Adipose tissue (tissue), 3 donors: ENCODE data around the gene CDH7. TPM values are rescaled to one million over a fixed set of nuclear protein-coding genes. Genes with fewer than 3 reads are reported as not detected.

Experiments used
- H3K27ac ChIP-seq: one replicate; pipeline ENCODE4 v1.5.1; 2013; ENCODE audit warnings: low read depth, low read length
- WGBS, 3 donors: extraction: QIAGEN DNeasy Blood & Tissue Kit; methylation state at CpG; one replicate each; pipeline ENCODE4 v1.1.7; 2013; 5-methylcytosine and 5-hydroxymethylcytosine counted together
- polyA plus RNA-seq, 3 donors: library from polyadenylated mRNA; stranded (reverse); fragments of 200-250 nt; gene quantifications; one replicate each; pipeline ENCODE4 v1.2.3, GENCODE V29; 2013
- donor health status: healthy with polysubstance abuse.
- donor health status: Bipolar disorder and iron deficiency.
- donor health status: healthy.

Gene CDH7
- polyA plus RNA-seq, 3 donors, result not detected

DNA sequence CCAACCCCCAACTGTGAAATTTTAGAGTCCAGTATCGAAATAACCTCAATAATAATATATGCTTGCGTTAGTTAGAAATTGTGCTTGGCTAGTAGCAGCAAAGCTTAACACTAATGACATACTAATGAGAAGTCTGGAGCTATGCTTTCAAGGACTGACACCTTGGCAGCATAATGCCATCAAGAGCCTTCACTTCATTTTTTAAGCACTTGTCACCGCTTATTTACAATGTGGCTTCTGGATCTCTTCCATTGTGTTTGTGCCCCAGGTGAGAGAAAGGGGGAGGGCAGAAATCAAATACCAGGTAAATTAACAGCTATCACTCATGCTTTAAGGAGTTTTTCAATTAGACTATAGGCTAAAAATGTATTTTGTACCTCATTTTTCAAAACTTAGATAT lies 101.5 kb downstream of the CDH7 start:
- 73 to 95% (median 92%) methylated on average over 3 of the region's 3 CpGs for WGBS, 3 donors
- H3K27ac ChIP-seq, result no peak overlapping the region

DNA sequence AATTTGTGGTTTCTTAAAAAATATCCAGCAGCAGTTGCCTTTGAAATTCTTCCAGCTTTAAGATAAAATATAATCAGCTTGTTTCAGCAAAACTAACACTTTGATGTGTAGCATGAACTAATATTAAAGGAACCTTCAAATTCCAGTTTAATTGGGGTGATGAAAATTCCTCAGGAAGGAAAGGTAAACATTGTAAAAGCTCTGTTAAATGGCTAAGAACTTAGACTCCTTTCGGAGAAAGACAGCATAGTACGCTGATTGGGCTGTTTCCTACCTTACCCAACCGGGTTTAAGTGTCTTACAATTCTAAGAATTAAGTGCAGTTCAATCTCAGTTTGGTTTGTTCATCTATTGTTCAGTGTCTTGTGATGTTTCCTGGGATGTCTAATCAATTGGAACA lies 108.3 kb downstream of the CDH7 start:
- H3K27ac ChIP-seq, result no peak overlapping the region
- 30 to 69% (median 51%) methylated on average over 3 of the region's 3 CpGs for WGBS, 3 donors

DNA sequence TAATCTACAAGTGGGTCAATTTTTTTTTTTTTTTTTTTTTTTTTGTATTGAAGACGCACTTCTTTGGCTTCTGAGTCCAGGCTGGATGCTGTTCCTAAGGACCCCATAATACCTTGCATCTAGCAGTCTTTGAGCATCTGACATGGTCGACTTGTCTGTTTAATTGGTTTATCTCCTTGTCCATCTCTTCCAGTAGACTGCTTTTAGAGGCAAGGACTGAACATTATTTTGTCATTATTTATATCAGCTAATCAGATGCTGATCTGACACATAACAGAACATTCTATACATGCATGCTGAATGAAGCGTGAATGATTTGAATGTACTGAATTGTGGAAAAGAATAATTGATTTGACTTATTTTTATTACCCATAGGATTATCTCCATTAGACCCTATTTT lies 118.7 kb downstream of the CDH7 start:
- 19 to 63% (median 59%) methylated on average over 3 of the region's 3 CpGs for WGBS, 3 donors
- no peak overlapping the region for H3K27ac ChIP-seq

DNA sequence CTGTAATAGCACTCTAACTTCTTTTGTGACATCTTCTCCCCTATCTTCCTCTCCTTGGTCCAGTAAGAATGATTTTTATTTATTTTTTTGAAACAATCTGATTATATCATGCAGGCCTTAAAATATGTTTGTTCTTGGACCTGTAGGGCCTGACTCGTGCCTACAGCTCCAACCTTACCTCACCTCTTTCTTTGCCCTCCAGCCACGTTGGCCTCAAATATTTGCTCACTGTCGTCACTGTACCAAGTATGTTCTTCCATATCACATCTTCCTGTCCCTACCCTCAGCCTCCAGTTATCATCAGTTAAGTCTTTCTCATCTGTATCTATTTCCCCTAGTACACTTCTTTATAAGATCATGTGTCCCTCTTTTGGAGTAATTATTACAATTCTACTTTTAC lies 125.5 kb downstream of the CDH7 start:
- WGBS, 3 donors, result 35 to 79% (median 67%) methylated on average over 3 of the region's 3 CpGs
- H3K27ac ChIP-seq, result no peak overlapping the region

DNA sequence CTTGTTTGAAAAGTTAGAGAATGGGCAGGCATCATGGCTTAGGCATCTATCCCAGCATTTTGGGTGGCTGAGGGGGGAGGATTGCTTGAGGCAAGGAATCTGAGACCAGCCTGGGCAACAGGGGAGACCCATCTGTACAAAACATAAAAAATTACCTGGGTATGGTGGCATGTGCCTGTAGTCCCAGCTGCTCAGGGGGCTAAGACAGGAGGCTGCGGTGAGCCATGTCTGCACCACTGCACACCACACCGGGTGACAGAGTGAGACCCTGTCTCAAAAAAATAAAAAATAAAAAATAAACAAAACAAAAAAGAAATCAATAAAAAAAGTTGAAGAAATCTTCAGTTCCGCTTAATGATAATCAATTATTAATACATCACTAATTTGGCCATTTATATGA lies 146.5 kb downstream of the CDH7 start:
- no peak overlapping the region for H3K27ac ChIP-seq
- 89 to 96% (median 95%) methylated on average over 3 of the region's 3 CpGs for WGBS, 3 donors

GRCh38 chr18:65901522-65901921 lies 150.7 kb downstream of the CDH7 start:
- H3K27ac ChIP-seq, result no peak overlapping the region
- 71 to 77% (median 76%) methylated on average over 1 of the region's 1 CpG for WGBS, 3 donors

DNA sequence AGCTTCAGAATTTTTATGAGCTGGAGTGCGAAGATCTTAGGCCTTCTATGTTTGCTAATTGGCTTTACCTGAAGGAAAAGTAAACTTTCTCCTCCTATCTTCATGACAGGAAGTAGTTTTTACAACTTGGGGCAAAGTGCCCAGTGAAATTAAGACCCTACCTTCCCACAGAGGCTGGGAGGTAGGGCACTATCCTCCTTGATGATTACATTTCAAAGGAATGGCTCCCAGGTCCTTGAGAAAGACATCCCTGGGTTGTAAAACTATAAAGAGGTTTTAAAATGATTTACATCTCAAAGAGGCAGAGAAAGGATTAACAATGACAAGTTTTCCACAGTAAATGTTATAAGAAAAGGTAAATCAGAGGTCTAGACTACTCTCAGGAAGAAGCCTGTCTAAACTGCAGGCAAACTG lies 155.8 kb downstream of the CDH7 start:
- WGBS, 3 donors, result 41 to 92% (median 92%) methylated on average over 1 of the region's 1 CpG
- no peak overlapping the region for H3K27ac ChIP-seq

DNA sequence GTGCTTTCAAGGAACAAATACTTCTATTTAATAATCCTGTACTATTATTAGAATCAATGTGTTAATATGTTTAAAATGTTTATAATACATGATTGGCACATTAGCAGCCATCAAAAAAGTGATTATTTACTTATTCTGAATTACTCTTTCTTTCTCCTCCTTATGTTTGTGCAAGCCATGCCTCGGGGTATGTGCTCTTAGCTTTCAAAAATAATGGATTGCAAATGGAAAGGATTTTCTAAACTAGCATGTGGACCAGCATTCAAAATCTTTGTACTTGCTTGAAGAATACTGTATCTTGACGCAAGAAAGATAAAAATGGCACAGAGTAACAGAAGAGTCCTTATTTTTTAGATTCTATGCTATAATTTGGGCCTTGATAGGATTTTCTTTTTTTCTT lies 156.5 kb downstream of the CDH7 start:
- 64 to 69% (median 67%) methylated on average over 2 of the region's 2 CpGs for WGBS, 3 donors

GRCh38 chr18:65919018-65919417 lies 168.2 kb downstream of the CDH7 start:
- 62 to 76% (median 67%) methylated on average over 3 of the region's 3 CpGs for WGBS, 3 donors
- H3K27ac ChIP-seq, result no peak overlapping the region

More for the DNA sequence above, 156.5 kb downstream of the CDH7 start:
- H3K27ac ChIP-seq, result no peak overlapping the region

GRCh38 chr18:65919663-65920062 lies 168.9 kb downstream of the CDH7 start:
- 45 to 56% (median 54%) methylated on average over 3 of the region's 3 CpGs for WGBS, 3 donors
- H3K27ac ChIP-seq, result no peak overlapping the region

DNA sequence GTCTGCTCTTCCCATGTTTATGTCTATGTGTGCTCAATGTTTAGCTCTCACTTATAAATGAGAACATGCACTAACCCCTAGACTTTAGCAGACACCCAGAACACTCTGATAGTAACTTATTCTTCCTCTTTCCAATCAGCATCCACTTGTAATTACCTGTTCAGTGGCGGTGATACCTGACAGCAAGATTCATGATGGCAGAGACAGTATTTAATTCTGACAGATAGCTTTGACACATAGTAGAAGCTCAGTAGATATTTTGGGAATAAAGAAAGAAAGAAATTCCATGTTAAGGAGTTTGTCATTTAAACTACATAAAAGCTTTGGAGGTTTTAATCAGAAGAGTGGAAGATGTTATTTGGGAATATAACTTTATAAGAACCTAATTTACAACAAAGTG lies 171.3 kb downstream of the CDH7 start:
- WGBS, 3 donors, result 75 to 86% (median 78%) methylated on average over 1 of the region's 1 CpG
- H3K27ac ChIP-seq, result no peak overlapping the region

- WGBS, 3 donors, result 50 to 63% (median 63%) methylated on average over 3 of the region's 3 CpGs
- no peak overlapping the region for H3K27ac ChIP-seq
Measured at GRCh38 chr18:65924904-65925303, 174.1 kb downstream of the CDH7 start.

DNA sequence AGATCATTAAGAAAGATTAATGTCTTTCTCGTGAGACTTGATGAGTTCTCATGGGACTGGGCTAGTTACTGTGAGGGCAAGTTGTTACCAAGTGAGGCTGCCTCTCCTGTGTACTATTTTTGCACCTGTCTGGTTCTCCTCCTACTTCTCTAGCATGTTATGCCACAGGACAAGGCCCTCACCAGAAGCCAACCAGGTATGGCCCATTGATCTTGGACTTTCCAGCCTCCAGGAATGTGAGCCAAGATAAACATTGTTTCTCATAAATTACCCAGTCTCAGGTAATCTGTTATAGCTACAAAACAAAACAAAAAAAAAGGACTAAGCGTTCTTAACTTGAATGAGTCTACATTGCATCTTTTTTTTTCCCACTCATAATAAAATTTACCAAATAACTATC lies 184.1 kb downstream of the CDH7 start:
- H3K27ac ChIP-seq, result no peak overlapping the region
- WGBS, 3 donors, result 14 to 59% (median 32%) methylated on average over 2 of the region's 2 CpGs

DNA sequence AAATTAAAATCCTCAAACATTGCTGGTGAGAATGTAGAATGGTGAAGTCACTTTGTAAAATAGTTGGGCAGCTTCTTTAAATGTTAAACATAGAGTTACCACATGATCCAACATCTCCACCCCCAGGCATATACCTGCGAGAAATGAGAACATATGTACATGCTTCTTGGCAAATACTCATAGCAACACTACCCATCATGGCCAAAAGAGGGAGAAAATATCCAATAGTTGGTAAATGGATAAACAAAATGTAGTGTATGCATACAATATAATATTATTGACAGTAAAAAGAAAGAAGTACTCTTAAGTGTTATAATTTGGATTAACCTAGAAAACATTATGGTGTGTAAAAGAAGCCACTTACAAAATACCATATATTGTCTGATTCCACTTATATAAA lies 185.9 kb downstream of the CDH7 start:
- WGBS, 3 donors, result 57 to 93% (median 81%) methylated on average over 1 of the region's 1 CpG

GRCh38 chr18:65937180-65937579 lies 186.4 kb downstream of the CDH7 start:
- no peak overlapping the region for H3K27ac ChIP-seq

More for the DNA sequence above, 185.9 kb downstream of the CDH7 start:
- no peak overlapping the region for H3K27ac ChIP-seq

GRCh38 chr18:65938592-65939372 lies 188.0 kb downstream of the CDH7 start:
- H3K27ac ChIP-seq, result no peak overlapping the region
- 86 to 87% (median 86%) methylated on average over 4 of the region's 4 CpGs for WGBS, 3 donors
